IPS DF 19.7 (cell line): ENCODE measurements around the gene MYO6.
"Not testable (repeated sequence)": the region's sequence is repeated elsewhere in the genome, so short reads cannot be mapped to it uniquely, and the experiment has no call there.

ENCODE experiments used
- DNase-seq: peaks from one replicate; pipeline ENCODE4 v3.0.0-alpha.2; 2013; ENCODE audit warnings: low read depth, low spot score

The MYO6 gene

DNA sequence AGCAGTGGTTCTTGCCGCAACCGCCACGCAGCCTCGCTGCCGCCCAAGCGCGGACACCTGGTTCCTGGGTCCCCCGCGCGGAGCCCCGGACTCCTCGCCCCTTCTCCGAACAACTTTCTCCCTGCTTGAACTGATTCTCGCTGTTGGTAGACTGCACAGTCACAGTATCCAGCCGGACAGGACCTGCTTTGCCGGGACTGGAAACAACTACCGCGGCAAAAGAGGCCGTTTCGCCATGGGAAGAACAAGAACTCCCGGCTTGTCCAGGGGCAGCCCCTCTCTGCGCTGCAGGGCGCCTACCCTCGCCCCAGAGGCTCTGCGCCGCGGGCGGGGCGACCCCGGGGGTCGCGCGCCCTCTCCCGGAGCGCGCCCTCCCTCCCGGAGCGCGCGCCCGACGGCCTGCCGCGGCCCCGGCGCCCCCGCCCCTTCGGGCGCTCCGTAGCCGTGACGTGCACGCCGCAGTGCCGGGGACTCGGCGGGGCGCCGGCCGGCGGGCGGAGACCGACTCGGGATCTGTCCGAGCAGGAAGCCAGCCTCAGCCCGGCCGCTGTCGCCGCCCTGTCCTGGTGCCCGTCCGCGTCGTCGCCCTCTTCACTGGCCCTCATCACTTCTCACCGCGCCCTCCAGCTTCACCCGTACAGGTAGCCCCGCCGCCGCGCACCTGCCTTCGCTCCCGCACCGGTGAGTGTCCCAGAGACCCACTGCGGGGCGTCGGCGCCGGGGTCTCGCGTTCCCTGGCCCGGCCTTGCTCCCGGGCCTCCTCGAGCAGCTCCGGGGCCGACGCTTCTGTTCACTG lies at the start of gene MYO6:
TSS of gene MYO6 (plus strand) at position 497 of the 796 bp plus-strand sequence. CDS start 68,309 bp downstream, outside the sequence.
- DNase-seq, result peak; percentile 17

DNA sequence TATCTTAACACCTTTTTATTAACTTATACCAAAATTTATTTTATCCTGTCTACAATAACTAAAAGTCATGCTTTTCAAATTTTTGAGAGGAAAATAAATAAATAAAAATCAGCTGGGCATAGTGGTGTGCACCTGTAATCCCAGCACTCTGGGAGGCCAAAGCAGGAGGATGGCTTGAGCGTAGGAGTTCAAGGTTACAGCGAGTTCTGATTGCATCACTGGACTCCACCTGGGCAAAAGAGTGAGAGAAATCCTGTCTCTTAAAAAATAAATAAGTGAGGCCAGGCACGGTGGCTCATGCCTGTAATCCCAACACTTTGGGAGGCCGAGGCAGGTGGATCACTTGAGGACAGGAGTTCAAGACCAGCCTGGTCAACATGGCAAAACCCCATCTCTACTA lies 40.7 kb upstream of the MYO6 start:
- DNase-seq, result not testable (repeated sequence)

GRCh38 chr6:75711173-75711572 lies 37.9 kb upstream of the MYO6 start:
- DNase-seq, result no peak

DNA sequence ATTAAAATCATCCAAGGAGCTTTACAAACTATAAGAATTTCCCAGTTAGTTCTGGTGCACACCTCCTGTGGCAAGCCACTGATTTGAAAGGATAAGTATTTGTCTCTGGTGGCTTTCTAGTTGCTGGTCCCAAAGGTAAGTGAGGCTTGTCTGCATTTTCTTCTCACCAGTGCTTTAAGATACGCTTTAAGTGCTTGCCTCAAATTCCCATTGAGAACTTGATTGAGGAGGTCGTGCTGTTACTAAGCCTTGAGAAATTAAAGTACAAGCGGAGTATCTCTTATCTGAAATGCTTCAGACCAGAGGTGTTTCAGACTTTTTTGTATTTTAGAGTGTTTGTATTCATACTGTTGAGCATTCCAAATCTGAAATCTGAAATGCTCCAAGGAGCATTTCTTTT lies 29.9 kb upstream of the MYO6 start:
- DNase-seq, result no peak

- no peak for DNase-seq
Observed at GRCh38 chr6:75723382-75723781, 25.7 kb upstream of the MYO6 start.

DNA sequence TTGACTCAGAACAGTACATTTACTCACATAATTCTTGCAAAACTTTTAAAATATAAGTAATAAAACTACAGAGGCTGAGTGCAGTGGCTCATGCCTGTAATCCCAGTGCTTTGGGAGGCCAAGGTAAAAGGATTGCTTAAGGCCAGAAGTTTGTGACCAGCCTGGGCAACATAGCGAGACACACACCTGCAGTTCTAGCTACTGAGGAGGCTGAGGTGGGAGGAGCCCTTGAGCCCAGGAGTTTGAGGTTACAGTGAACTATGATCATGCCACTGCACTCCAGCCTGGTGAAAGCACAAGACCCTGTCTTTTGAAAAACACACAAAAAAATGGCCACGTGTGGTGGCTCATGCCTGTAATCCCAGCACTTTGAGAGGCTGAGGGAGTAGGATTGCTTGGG lies 21.8 kb upstream of the MYO6 start:
- DNase-seq, result no peak

DNA sequence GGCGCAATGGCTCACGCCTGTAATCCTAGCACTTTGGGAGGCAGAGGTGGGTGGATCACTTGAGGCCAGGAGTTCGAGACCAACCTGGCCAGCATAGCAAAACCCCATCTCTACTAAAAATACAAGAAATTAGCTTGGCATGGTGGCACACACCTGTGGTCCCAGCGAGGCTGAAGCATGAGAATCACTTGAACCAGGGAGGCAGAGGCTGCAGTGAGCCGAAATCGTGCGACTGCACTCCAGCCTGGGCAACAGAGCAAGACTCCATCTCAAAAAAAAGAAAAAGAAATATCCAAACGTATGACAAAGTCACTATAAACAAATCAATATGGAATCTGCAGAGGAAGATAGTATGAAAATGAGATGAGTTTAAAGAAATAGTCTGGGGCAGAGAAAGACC lies 18.0 kb upstream of the MYO6 start:
- not testable (repeated sequence) for DNase-seq

GRCh38 chr6:75735491-75736186 lies 13.4 kb upstream of the MYO6 start:
- DNase-seq, result no peak

DNA sequence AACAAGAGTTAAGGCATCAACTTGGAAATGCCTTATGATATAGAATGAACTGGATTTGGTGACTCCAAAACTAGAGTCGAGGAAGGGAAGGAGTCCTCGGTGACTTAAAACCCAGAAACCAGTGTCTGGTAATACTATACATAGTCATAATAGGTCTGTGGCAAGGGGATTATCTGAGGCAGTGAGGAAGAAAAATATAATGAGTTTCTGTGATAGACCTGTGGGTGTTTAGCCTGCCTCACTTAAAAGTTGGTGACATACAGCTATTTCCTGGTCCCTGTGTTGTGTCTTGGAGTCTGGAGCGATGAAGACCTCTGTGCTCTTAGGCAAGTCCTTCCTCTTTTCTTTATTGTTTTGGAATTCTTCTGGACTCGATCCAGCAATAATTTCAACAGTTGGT lies 5.1 kb upstream of the MYO6 start:
- no peak for DNase-seq

GRCh38 chr6:75745404-75745803 lies 3.6 kb upstream of the MYO6 start:
- DNase-seq, result no peak

DNA sequence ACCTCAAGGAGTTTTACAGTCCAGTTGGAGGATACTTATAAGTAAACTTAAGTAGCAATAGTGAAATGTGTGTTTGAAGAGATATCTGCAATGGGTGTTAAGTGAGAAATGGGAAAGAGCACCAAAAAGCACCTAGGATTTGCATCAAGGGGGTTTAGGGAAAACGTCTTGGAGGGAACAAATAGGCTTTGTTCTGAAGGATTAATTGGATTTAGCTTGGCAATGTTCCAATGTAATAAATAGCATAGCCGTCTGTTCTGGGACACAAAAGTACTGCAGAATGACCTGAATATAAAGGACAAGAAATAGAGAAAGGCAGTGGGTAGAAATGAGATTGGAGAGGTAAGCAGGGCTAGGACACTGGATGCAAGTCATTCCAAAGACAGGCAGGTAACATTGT lies 2.8 kb upstream of the MYO6 start:
- no peak for DNase-seq

GRCh38 chr6:75747152-75747992 lies 1.7 kb upstream of the MYO6 start:
- no peak for DNase-seq

DNA sequence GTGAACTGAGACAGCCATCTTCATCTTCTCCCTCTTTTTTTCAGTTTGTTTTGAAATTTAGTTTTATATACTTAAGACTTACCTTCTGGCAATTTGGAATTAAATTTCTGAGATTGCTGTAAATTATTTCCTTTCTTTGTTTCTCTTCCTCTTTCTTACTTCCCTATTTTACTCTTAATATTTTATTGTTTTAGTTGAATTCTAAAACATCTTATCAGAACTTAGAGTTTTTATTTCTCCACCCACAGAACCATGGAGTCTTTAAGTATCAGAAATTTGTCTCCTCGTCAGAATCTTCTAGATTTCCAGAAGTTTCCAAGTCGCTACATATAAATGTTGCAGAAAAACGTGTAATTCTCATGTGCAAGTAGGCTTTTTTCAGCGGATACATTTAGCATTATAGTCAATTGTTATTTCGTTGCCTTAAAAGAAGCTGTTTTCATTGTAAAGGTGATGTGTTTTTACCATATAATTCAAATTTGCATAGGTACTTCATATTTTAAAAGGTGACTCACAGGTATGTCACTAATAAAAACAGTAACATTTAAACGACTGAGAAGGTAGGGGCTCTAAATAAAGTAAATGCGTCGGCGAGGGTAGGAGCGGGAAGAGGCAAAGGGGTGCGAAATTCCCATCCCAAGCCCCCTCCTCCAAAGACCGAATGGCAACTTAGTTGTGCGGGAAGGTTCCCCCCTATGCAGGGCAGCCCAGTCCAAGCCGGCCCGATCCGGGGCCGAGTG lies 866 bp upstream of the MYO6 start:
- DNase-seq, result no peak

GRCh38 chr6:75751443-75751842 lies 2.4 kb downstream of the MYO6 start:
- DNase-seq, result no peak

DNA sequence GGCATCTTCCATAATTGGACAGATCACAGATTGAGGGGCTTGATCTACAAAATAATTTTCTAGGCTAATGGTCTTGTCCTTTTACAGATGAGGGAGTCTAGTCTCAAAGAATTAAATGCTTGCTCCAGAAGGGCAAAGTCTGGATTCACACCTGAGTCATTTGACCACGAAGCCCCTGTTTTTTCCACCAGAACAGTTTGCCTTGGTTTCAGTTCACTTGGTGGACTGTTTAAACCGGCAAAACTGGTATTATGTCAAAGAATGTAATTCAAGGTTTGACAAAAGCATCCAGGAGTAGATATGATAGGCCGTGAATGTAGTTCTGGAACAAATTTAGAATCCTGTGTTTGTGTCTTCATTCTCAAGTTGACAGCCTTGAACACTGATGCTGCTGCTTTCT lies 3.3 kb downstream of the MYO6 start:
- no peak for DNase-seq

DNA sequence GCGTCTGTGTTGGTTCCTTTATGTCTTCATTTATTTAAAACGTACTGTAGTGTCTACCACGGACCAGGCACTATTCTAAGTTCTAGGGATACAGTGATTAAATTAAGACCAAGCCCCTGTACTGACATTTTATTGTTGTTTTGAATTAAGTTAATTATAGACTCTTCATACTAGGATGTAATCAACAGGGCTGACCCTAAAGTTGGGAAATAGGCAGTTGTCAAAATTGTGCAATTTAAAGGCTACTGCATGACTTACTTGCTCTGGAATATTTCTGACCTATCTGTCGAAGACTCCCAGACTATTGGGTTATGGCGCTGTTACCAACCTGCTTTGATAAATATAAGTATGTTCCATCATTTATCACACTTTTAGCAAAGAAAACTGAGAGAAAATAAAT lies 6.7 kb downstream of the MYO6 start:
- DNase-seq, result no peak

GRCh38 chr6:75757295-75757694 lies 8.3 kb downstream of the MYO6 start:
- no peak for DNase-seq

DNA sequence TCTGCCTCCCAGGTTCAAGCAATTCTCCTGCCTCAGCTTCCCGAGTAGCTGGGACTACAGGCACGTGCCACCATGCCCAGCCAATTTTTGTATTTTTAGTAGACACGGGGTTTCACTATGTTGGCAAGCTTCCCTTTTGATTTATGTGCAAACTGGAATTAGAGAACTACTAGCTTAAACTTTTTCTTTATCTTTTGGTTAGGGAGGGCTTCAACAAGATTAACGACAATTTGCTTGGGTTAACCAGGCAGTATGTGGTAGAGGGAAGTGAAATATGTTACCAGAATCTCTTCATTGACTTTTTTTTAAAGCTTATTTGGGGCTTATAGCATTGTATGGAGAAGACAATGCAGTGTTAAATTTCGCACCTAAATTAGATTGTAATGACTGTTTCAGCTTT lies 9.0 kb downstream of the MYO6 start:
- DNase-seq, result no peak

DNA sequence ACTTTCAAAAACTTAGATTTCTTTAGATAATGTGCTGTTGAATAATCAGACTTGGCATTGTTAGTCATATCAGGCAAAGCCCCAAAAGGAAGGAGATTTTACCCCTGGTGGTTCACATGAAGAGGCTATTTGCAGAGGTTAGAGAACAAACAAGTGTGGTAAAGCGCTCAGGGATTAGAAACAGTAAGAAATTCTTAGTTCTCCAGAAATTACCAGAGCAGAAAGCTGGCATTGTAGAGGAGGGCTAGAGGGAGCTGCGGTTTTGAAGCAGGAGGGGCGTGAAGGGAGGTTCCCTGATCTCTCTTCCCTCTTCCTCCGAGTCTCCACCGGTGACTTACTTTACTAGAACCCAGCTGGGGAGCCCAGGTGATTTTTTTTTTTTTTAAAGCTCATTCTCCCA lies 10.2 kb downstream of the MYO6 start:
- no peak for DNase-seq

GRCh38 chr6:75760320-75760719 lies 11.3 kb downstream of the MYO6 start:
- no peak for DNase-seq

DNA sequence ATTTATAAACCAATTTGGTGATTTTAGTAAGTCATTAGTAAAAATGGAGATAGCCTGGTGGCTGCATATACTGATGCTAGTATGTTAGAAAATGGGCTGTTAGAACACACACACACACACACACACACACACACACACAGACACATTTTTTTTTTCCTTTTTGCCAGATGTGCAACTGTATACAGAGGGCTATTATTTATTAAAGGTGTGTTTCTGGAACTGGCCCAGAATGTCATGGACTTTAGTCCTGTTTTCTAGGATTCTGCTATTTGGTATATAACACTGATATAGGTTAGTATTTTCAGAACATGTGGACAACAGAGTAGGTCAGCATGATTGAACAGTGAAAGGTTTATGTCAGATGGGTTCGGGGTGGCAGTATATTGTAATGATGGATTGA lies 12.4 kb downstream of the MYO6 start:
- DNase-seq, result no peak

DNA sequence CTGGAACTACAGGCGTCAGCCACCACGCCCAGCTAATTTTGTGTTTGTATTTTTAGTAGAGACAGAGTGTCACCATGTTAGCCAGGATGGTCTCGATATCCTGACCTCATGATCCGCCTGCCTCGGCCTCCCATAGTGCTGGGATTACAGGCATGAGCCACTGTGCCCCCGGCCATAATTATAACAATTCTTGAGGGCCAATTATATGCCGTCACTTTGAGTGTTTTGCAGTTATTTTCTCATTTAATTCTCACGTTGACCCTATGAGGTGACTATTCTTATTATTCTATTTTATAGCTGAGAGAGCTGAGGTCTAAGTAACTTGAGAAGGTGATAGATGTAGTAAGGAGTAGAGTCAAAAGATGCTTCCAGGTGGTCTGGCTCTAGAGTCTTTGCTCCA lies 13.0 kb downstream of the MYO6 start:
- no peak for DNase-seq
